PC-9 (cell line): Measurements from ENCODE around the gene CUTA.

Source experiments
- CTCF ChIP-seq: fragments of 200-600 bp; sonication (generic); conservative IDR thresholded peaks from 2 replicates; pipeline ENCODE4 v1.6.1; 2017; ENCODE audit warnings: mixed run types, antibody characterized with exemption, mild to moderate bottlenecking, moderate library complexity
- EZH2 ChIP-seq: fragments of 200-600 bp; sonication (generic); IDR thresholded peaks from 2 replicates; pipeline ENCODE4 v1.8.0; 2017; ENCODE audit warnings: antibody characterized with exemption, low read depth

GRCh38 chr6:33373960-33374910, 43.7 kb downstream of the CUTA start:
- TF ChIP-seq CTCF (no peak), EZH2 (no peak)
